COLO668 (cell line): ENCODE data around the gene FNDC3A.

Experiments used
- DNase-seq: peaks from one replicate; lab custom pipeline; 2025; ENCODE audit not compliant: unreplicated experiment; lab: John Stamatoyannopoulos, UW

Gene FNDC3A

DNA sequence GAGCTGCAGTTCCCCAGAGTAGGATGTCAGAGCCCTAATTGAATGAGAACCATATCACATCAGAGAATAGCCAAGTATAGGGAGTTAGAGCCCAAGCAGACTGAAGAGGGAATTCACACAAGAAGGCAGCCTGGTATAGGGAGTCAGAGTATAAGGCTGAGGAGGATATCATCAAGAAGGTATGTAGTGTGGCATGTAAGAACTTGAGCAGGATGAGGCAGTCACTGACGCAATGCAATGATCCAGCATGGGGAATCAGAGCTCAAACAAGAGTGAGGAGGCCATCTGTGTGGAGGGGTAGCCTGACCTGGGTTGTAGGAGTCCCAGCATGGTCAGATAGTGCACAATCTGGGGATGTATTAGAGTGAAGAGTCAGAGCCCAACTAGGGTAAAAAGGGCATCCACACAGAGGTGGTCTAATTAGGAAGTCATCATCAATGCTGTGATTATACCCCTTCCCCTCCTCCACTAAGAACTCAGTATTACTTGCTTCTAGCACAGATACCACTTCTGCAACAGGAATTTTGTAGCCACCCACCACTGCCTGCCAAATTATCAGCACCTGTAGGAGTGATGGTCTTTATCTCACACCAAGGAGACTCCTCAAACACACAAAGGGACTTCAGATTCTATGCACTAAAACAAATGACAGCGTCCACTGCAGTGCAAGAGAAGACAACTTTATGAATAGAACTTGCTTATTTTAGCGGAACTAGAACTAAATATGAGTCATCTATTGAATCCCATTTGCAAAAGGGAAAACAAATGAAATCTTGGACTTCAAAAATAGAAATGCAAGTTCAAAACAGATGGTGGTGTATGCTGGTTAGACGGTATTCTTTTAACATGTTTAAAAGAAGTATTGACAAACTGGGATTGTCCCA, 107.2 kb downstream of the FNDC3A start:
- no peak for DNase-seq

DNA sequence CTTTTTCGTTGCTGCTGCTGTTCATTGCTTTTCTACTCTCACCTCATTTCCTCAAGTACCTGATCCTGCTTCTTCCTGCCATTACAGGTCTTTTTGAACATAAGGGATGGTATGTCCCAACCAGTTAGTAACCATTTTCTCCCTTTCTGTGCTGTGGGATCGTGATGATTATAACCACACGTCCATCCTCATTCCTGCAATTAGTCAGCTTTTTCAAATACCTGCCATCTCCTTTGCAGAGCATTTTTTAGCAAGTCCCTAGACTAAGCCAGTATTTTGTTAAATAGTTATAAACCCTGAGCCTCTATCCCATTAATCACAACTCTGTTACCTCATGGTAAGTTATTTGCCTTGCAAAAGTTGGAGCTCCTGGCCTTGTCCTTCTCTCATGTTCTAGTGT, 109.2 kb downstream of the FNDC3A start:
- DNase-seq: no peak

DNA sequence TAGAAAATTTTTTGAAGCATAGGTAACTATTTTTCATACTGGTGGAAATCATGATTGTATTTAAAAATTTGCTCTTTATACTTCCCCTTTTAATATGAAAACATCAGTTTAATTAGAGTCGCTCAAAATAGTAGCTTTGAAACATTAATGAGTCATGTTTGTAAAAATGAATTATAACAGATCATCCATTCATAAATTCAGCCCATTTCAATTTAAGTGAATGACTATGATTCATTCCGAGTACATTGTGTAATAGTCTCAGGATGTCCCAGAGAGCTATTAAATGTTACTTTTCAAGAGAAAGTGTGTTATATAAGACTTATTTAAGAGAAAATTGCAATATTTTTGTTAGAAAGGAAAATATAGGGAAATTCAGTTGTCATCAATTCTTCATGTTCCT, 111.0 kb downstream of the FNDC3A start:
- DNase-seq: no peak

DNA sequence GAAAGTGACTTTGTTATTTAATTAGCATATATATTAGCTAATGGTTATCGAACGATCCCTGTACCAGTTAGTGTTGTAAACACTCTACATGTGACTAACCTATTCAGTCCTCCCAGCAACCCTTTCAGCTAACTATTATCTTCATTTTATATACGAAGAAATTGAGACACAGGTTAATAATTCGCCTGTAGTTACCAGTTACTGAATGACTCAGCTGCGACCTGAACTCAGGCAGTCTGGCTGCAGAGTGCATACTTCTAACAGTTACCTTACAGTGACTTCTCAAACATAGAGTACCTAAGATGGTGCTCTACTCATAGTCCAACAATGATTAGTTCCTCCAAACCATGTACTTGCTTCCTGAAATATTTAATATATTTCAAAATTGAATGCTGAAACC, 117.7 kb downstream of the FNDC3A start:
- no peak for DNase-seq

DNA sequence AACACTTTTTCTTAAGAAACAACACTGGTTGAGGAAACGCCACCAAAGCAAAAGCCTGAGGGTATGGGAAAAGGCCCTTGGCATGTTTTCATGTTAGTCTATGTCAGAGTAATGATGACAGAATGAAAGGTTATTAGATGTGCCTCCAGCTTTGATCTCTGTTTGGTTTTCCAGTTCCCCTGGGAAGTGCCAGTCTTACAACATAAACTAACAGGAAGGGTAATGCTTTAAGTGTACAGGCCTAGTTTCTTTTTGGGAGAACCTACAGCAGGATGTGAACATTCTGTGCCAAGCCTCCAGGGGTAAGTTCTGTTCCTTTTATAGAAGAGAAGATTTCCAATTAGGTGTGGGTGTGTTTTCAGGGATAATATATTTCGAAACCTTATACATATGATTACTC, 121.7 kb downstream of the FNDC3A start:
- DNase-seq: no peak

DNA sequence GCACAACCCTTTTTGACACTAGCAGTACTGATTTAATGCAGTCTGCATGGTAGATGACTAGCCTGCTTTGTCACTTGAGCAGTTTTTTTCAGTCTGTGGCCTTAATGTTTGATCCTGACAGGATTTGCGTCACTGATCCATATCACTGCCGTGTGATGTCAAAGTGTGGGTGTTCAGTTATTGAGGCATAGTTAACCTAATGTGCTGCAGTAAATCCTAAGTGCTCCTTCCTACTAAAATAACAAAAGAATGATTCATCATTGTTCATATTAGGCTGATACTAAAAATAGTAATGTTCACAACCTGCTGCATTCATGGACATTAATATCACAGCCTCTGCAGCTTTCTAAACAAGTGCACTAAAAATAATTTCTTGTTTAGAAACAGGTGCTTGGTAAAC, 122.5 kb downstream of the FNDC3A start:
- no peak for DNase-seq

DNA sequence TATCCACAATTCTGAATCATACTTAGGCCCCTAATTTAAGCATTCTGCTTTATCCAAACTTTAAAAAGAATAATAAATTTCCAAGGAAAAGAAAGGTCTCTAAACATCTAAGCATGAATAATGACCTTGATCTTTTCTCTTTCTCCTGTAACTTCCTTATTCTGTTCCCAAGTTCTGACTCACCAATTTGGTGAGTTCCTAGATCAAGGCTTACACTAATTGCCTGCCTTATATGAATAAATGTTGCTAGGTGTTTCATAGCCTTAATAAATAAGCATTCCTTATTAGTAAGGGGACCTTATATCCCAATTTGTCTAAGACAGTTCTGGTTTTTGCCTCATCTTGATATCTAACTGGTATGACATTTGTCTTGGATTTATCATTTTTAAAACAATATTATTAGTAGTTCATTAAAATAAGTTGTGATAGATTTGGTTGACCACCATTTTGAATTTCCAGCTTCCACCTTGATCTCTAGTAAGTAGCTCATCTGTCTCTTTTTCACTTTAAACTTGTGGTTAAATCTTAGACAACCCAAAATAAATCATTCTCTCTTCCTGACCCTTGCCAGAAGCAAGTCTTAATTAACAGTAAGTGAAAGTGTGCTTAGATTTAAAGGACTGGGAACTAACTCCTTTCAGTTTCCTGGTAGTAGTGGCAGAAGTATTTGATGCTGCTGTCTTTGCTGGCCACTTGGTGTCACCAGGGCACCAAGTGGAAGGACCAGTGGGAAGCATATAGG, 123.2 kb downstream of the FNDC3A start:
- no peak for DNase-seq

DNA sequence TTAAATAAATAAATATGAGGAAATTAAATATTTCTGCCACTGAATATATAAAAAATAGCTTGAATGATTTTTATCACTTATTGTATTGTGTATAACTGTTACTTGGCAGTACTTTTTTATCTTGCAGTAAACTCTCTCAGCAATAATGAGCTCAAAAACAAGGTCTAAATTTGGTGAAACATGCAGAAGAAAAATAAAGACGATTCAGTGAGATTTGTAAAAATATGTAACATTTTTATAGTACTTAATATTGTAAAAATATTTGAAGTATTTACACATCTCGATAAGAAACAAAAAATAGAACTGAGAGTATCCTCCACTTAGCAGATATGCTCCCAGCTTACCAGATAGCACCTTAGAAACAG, 123.8 kb downstream of the FNDC3A start:
- DNase-seq: no peak

DNA sequence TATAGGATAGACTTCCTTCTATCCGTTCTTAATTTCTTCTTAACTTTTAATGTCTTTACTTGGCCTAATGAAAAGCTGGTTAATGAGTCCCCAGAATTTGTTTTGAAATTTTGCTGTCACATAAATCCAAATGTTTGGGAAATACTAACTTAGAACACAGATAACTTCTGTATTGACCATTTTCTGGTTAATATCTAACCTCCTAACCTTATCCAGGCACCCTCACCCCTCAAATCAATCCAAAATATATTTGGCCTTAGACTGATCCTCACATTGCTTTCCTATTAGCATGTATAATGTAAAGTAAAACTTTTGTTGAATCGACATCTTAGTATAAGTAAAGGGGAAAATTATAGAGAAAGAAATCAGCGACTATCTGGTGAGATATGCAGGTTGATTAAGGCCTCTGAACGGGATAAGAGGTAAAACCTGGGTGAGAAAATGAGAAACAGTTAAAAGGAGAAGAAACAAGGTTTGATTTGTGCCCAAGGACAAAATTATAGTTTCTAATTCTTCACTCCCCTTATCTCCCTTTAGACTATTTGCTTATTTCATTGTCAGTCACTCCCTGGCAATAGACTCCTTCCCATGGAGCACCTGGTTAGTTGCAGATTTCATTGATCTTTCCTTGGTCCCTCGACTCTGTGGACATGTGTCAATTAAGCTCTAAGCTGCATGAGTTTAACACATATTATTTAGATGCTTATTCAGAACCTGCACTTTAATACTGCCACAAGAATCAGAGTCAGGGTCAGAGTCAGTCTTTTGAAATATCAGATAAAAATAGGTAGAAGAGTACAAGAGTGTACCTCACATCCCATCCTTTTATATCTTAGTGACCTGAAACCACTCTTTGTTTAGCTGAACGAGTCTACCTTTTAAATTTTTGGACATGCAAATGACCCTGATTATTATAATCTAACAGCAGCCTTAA, 125.2 kb downstream of the FNDC3A start:
- DNase-seq: no peak

DNA sequence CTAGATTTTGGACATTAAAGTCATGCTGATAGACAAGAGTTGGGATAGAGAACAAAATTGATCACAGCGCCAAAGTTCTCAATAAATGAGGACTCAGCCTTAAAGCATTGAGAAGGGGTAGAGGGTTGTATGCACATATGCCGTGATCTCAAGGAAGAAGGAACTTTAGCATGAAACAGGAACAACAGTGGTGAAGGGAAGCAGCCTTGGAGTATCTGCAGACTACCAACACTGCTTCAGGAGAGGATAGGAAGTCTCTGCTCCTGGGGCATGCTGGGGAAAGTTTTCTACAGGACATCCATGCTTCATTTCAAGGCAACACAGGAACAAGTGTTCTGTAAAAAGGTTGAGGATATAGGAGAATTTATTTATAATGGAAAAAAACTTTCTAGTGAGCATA, 132.5 kb downstream of the FNDC3A start:
- DNase-seq: no peak

DNA sequence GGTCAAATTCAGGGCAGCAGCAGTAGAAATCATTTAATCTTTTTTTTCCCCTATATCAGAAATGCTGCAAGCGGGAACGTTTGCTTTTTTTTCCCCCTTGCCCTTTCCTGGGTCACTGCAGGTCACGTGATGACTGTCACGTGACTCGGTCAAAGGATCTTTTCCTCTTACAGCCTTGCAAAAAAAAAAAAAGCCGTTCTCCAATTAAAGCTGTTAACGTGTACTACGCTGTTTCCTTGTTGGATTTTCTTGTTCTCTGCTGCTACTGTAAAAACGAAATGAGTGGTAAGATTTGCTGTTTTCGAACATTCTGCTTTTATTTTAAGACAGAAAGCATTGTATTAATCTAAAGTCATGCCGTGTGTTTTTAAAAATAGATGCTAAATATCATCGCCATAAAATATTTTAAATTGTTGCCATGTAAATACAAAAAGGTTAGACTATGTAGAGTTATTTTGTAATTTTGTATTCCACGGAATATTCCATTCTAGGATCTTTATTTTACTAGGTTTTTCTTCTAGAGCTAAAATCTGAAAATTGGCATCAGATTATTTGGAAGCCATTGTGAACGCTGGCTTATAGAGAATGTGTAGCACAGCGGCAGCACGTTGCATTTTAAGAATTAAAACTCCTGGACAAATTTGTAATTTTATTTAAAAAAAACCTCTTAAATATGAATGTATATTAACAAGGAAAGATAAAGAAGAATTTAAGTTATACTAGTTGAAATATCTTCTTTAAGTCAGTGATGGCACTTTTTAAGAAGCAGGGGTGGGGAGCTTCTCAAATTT, 134.6 kb downstream of the FNDC3A start:
- peak; percentile 90 for DNase-seq

DNA sequence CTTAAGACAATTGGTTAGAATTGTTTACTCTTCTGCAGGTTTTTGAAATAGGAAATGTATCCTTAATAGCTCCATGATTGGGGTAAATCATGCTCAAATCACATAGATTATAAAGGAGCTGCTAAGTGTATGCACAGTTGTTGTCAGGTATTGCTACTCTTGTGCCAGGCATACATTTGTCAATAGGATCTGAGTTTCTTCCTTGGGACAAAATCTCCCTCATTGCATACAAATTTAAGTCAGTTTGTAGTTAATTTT, 135.1 kb downstream of the FNDC3A start:
- no peak for DNase-seq

DNA sequence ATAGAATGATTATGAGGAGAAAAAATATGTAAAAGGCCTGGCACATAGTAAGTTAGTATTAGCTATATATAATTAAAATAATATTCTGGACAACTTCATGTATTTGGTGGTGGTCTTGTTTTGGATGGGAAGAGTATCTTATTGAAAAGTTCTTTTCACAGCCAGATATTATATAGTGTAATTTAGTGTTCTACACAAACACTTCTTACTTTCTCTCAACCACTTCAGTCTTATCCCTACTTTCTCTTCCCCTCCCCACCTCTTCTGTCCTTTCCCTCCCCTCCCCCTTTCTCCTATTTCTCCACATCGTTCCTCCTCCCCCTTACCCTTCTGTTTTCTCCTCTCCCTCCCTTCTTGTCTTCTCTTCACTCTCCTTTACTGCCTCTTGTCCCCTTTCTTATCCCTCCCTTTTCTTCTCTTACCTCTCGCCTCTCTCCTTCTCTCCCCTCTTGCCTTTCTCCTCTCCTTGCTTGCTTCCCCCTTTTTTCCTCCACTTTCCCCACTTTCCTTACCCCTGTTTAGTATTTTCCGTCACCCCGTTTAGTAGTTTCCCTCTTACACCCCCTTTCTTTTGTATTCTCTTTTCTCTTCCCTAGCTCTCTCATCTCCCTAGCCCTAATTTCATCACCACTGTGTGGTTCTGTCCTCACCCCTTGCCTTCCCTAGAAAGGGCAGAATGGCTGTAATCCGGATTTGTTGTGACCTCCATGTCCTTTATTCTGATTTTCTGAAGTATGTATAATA, 137.2 kb downstream of the FNDC3A start:
- no peak for DNase-seq

DNA sequence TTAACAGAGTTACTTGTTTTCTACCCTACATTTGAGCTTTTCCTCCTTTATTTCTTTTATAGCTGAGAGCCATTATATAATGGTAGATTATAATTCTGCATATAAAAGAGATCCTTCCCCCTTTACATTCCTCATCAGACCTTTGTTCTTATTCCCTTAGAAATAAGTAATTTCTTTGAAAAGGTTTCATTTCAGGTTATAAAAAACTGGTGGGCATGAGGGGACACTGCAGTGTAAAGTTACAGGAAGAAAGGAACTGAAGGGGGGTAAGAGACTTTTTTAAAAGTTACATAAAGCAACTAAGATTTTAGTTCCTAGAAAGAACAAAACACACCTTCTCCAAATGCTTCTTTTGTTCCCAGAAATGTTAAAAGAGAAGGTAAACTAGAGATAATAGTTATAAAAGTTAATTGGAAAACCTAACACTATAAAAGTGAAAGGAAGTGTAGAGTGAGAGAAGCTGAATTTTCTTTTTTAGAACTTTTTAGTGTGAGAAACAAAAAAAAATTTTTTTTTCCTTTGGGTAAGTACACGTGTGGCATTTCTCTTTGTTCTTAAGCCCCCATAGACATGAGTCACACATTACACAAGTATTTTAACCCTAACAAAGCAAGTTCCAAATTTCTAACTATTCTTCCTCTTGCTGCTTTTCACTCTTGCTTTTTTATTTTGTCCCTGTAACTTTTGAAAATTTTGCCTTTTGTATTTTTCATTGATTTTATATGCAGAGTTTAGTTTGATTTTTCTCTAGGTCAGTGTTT, 138.0 kb downstream of the FNDC3A start:
- no peak for DNase-seq

DNA sequence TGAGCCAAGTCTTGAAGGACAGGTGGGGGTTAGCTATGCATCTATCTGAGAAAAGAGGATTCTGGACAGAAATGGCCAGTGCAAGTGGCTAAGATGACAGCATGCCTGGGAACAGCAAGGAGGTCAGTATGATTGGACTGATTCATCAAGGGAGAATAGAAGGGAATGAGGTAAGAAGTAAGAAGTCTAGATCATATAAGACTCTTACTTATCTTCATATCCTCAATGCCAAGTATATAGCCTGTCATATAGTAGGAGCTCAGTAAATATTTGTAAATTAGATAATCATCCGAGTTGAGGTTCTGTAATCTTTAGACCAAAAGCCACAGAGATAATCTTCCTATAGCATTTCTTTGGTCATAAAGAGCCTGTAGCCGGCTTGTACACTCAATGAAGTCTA, 141.2 kb downstream of the FNDC3A start:
- DNase-seq: no peak

DNA sequence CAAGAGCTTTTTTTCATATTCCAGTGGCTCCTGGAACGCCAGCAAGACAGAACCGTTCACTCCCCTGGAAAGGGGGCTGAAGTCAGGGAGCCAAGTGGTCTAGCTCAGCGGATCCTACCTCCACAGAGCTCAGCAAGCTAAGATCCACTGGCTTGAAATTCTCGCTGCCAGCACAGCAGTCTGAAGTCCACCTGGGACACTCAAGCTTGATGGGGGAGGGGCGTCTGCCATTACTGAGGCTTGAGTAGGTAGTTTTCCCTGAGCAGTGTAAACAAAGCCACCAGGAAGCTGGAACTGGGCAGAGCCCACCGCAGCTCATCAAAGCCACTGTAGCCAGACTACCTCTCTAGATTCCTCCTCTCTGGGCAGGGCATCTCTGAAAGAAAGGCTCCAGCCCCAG, 142.7 kb downstream of the FNDC3A start:
- DNase-seq: peak; percentile 46

DNA sequence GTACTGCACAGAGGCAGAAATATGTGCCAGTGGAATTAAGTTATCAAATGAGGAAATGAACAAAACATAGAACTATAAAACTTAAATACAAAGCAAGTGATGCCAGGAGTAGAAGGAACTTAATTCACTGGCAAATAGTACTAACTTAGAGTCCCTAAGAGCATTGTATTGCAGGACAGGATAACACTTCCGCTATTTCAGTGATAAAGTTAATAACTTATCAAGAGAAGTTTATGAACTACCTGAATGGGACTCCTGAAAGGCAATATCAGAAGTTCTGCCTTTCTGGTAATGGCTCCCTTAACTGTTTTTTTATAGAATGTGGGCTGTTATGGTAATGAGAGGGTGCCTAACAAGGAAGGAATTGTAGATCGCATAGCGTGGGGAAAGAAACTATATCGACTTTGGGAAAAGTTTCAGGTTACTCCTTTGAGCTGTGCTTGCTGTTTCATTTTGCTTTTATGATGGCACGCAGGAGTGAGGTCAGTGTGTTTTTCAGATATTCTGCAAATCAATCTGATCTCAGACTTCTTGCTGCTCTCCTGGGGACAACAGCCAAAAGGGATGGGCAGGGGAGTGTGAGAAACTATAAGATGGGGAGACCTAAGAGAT, 149.1 kb downstream of the FNDC3A start:
- DNase-seq: no peak

DNA sequence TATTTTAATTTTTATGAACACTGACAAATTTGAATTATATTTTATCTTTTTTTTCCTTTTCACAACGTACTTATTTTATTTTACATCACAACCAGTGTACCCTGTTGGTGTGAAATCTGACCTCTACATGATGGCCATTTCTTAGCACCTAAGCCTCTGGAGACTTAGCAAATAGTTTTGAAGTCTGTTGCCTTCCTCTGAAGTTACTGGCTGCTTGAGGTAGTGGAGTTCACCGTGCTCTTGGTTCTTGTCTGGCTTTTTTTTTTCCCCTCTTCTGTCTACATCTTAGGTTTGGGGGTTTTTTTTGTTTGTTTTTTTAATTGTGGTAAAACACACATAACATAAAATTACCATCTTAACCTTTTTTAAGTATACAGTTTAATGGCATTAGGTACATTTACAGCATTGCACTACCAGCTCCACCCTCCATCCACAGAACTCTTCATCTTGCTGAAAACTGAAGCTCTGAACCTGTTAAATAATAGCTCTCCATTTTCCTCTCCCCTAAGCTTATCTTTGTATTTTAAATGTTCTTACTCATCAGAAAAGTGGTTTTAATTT, 150.3 kb downstream of the FNDC3A start:
- DNase-seq: no peak

DNA sequence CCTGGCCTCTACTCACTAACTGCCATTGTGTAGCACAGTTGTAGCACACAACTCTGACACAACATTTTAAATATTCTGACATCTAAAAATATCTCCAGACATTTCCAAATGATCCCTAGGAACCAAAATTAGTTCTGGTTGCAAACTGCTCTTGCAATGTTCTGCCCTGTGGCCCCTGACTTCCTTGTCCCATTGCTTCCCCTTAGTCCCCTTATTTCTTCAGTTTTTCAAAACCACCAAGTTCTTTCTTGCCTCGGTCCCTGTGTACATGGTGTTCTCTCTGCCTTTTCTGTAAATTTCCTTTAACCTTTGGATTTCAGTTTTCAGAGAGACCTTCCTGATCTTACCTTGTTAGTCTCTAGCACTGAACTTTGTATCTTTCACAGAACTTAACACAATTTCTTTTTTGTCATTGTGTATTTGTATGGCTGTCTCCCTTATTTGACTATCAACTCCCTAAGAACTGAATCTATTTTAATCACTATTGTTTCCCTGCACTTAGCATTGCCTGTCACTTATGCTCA, 156.8 kb downstream of the FNDC3A start:
- no peak for DNase-seq
